Fibroblast of the aortic adventitia (primary cell): ENCODE results near the gene PPIA. TPM values are rescaled to one million over a fixed set of nuclear protein-coding genes. Genes with fewer than 3 reads are reported as not detected.
A peak's percentile ranks its signal among the peaks of the same experiment; 100 is the strongest.

ENCODE experiments used
- DNase-seq: peaks from one replicate; pipeline ENCODE4 v3.0.0-alpha.2; 2010; ENCODE audit warnings: low read depth
- H3K4me3 ChIP-seq: 2 replicates; pipeline ENCODE4 v1.5.1; 2011; ENCODE audit warnings: low read depth, mild to moderate bottlenecking, control low read depth, low read length, moderate library complexity
- CTCF ChIP-seq: IDR thresholded peaks from 2 replicates; pipeline ENCODE4 v1.5.1; 2011; ENCODE audit warnings: mild to moderate bottlenecking, low read length, control low read depth, inconsistent platforms; ENCODE audit not compliant: insufficient read depth
- total RNA-seq: library from RNA; depleted of rRNA; stranded (reverse); fragments of >200 nt; gene quantifications from 2 replicates; pipeline ENCODE4 v1.2.3, GENCODE V29; 2012; ENCODE audit warnings: low replicate concordance

The PPIA gene
- total RNA-seq, 1 donor: 2,915 TPM

GRCh38 chr7:44759246-44759645 is 37.2 kb upstream of the PPIA start:
- DNase-seq: no peak
- H3K4me3 ChIP-seq: no peak overlapping the region
- TF ChIP-seq CTCF: no peak

GRCh38 chr7:44760034-44760580 is 36.4 kb upstream of the PPIA start:
- no peak for DNase-seq
- H3K4me3 ChIP-seq: no peak overlapping the region
- no peak for TF ChIP-seq CTCF

- DNase-seq: peak; percentile 24
- H3K4me3 ChIP-seq: no peak overlapping the region
- TF ChIP-seq CTCF: no peak
These were observed 35.0 kb upstream of the PPIA start for GRCh38 chr7:44761207-44762161.

DNA sequence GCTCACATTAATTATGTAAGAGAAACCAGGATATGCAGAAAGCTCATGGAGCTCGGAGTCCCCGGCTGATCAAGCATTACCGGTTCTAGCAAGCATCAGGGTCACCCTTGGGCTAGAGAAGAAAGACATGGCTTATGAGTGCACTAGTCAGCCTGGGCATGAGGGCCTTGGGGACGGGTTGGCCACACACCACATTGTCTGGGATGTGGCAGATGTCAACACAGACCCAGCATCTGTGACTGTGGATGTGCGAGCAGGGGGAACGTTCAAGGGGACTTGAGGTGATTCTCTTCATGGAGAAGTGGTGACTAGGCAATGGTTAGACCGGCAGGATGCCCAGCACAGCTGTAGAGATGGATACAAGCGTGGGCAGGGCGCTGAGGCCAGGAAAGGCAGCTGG is 34.2 kb upstream of the PPIA start:
- no peak for TF ChIP-seq CTCF
- no peak for DNase-seq
- no peak overlapping the region for H3K4me3 ChIP-seq

DNA sequence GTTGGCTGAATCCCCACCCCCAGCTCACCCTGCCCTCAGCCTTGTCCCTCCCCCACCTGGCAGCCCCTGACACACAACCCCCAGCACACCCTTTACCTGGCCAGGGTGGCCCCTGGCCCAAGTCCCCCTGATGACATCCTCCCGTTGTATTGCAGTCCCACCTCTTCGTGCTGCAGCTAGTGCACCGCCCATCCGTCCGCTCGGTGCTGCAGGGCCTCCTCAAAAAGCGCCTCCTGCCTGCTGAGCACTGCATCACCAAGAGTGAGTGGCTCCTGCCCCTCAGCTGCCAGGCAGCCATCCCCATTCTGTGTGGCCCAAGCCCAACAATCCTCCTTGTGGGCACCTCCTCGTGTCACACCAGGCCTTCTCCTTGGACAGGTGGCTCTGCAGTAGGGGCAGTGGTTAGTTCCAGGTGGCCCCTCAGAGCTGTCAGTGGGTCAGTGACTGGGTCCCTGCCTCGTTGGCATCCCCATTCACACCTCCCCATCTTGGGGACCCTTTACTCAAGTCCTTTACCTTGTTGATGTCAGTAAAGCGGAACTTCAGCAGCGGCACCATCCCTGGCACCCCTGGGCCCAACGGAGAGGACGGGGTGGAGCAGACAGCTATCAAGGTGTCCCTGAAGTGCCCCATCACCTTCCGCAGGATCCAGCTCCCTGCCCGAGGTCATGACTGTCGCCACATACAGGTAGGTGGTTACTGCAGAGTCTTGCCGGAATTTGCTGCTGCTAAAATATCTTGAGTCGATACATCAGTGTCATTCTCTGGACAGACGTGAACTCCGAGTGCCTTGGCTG is 33.6 kb upstream of the PPIA start:
- TF ChIP-seq CTCF: no peak
- no peak for DNase-seq
- H3K4me3 ChIP-seq: no peak overlapping the region

GRCh38 chr7:44764081-44764480 is 32.4 kb upstream of the PPIA start:
- H3K4me3 ChIP-seq: no peak overlapping the region
- no peak for DNase-seq
- no peak for TF ChIP-seq CTCF
